HepG2 (cell line): ENCODE measurements around the gene HAS3. TPM values are rescaled to one million over a fixed set of nuclear protein-coding genes. Genes with fewer than 3 reads are reported as not detected.

Source experiments
- ATAC-seq: fragments of 200-7000 bp; cut with Tn5 transposase; 3 replicates; pipeline ENCODE4 v1.9.1; 2020; ENCODE audit warnings: mild to moderate bottlenecking, moderate library complexity
- BruUV-seq: library from RNA; stranded (reverse); fragments of 400-500 nt; replicated peaks from 2 replicates; lab custom pipeline; 2021; lab: Mats Ljungman, UMichigan
- CTCF ChIA-PET: fragments of 300-600 bp; formaldehyde crosslinking; extraction: SDS; loops from one replicate; lab custom pipeline; 2021; ENCODE audit warnings: low total read pairs, inconsistent platforms, low intra/inter-chr PET ratio; lab: Yijun Ruan, JAX
- POLR2A ChIA-PET: fragments of 350-600 bp; sonication (Branson Sonifier 250); formaldehyde crosslinking; loops from one replicate; lab custom pipeline; 2020; ENCODE audit warnings: antibody characterized with exemption, inconsistent platforms; lab: Yijun Ruan, JAX
- DNase-seq: peaks from one replicate; pipeline ENCODE4 v3.0.0-alpha.2; 2015; ENCODE audit warnings: low spot score
- FAIRE-seq: peaks from 3 replicates; lab custom pipeline; 2011; peaks lifted over from hg19 to GRCh38; lab: Jason Lieb, UNC
- H2AFZ ChIP-seq: one replicate; pipeline ENCODE4 v1.6.1; 2011; ENCODE audit warnings: low read length, inconsistent platforms
- H3K27ac ChIP-seq: fragments of 300-600 bp; 3 replicates; pipeline ENCODE4 v1.8.0; 2011; ENCODE audit warnings: mixed run types, mild to moderate bottlenecking, mixed read lengths, low read length, inconsistent platforms; ENCODE audit not compliant: insufficient read depth; ENCODE audit errors: extremely low read length
- H3K27me3 ChIP-seq, 2 experiments: fragments of 200-600 bp in 1 of 2; 2 replicates in 1 of 2; 3 replicates in 1 of 2; pipeline versions ENCODE4 v1.6.0 to v1.8.0; 2011; ENCODE audit warnings: low read length in 2 of 2, mild to moderate bottlenecking in 2 of 2, moderate library complexity in 2 of 2, inconsistent platforms in 1 of 2; ENCODE audit not compliant: insufficient read depth in 2 of 2, control insufficient read depth in 1 of 2
- H3K36me3 ChIP-seq, 2 experiments: fragments of 200-600 bp in 1 of 2; replicated peaks in 1 of 2; 2 replicates in 1 of 2; 3 replicates in 1 of 2; pipeline versions ENCODE4 v1.5.1 to v1.8.0; 2011; ENCODE audit warnings: low read length in 2 of 2, inconsistent platforms in 1 of 2; ENCODE audit not compliant: insufficient read depth in 2 of 2, control insufficient read depth in 1 of 2
- H3K4me1 ChIP-seq: 2 replicates; pipeline ENCODE4 v1.5.1; 2012; ENCODE audit warnings: low read length, inconsistent platforms; ENCODE audit not compliant: insufficient read depth
- H3K4me2 ChIP-seq: 2 replicates; pipeline ENCODE4 v1.6.0; 2011; ENCODE audit warnings: low read depth, low read length, inconsistent platforms
- H3K4me3 ChIP-seq, 3 experiments: fragments of 200-600 bp in 1 of 3; sonication (generic), shearing (Covaris generic) in 1 of 3; replicated peaks in 1 of 3; 2 replicates each; pipeline ENCODE4 v1.5.1; 2011 to 2016; ENCODE audit warnings: low read length in 3 of 3, inconsistent platforms in 2 of 3, low read depth in 2 of 3, mild to moderate bottlenecking in 2 of 3, control low read depth in 1 of 3, mixed read lengths in 1 of 3; ENCODE audit not compliant: insufficient read depth in 1 of 3
- H3K79me2 ChIP-seq: one replicate; pipeline ENCODE4 v1.6.1; 2011; ENCODE audit warnings: low read length, inconsistent platforms; ENCODE audit not compliant: insufficient read depth
- H3K9ac ChIP-seq: 2 replicates; pipeline ENCODE4 v1.6.0; 2011; ENCODE audit warnings: mild to moderate bottlenecking, low read depth, low read length, inconsistent platforms; ENCODE audit not compliant: insufficient read depth
- H3K9me3 ChIP-seq: 2 replicates; pipeline ENCODE4 v1.5.1; 2012; ENCODE audit warnings: mild to moderate bottlenecking, low read length
- H4K20me1 ChIP-seq: 2 replicates; pipeline ENCODE4 v1.6.0; 2011; ENCODE audit warnings: inconsistent platforms, mild to moderate bottlenecking, low read length, moderate library complexity; ENCODE audit not compliant: insufficient read depth
- AGO1 ChIP-seq: fragments of 200-400 bp; formaldehyde crosslinking; IDR thresholded peaks from 2 replicates; pipeline ENCODE4 v1.6.1; 2017; ENCODE audit warnings: mild to moderate bottlenecking, low read depth, low read length, moderate library complexity; ENCODE audit not compliant: poor library complexity, severe bottlenecking
- ARNTL ChIP-seq: sonication (generic); formaldehyde crosslinking; IDR thresholded peaks from 2 replicates; pipeline ENCODE4 v1.4.0; 2020; ENCODE audit warnings: mild to moderate bottlenecking, missing genetic modification reagents
- GTF2F1 ChIP-seq: fragments of 150-350 bp; IDR thresholded peaks from 2 replicates; pipeline ENCODE4 v1.6.1; 2014; ENCODE audit warnings: low read length
- MAFG ChIP-seq: sonication (generic); formaldehyde crosslinking; IDR thresholded peaks from 2 replicates; pipeline ENCODE4 v1.5.1; 2020; ENCODE audit warnings: mild to moderate bottlenecking, missing genetic modification reagents
- MED8 ChIP-seq: sonication (generic); formaldehyde crosslinking; IDR thresholded peaks from 2 replicates; pipeline ENCODE4 v1.8.1; 2023; ENCODE audit warnings: mild to moderate bottlenecking, missing genetic modification reagents; ENCODE audit not compliant: insufficient replicate concordance
- NR2F2 ChIP-seq: IDR thresholded peaks from 2 replicates; pipeline ENCODE4 v1.6.1; 2012; ENCODE audit warnings: low read depth, inconsistent platforms, borderline replicate concordance
- XRCC5 ChIP-seq: fragments of 200-400 bp; formaldehyde crosslinking; optimal IDR thresholded peaks from 2 replicates; pipeline ENCODE3; 2017; ENCODE audit warnings: mild to moderate bottlenecking, low read length
- ZNF597 ChIP-seq: sonication (generic); formaldehyde crosslinking; IDR thresholded peaks from 2 replicates; pipeline ENCODE4 v1.5.0; 2020; ENCODE audit warnings: missing genetic modification reagents
- ZNF713 ChIP-seq: sonication (generic); formaldehyde crosslinking; IDR thresholded peaks from 2 replicates; pipeline ENCODE4 v1.4.0; 2020; ENCODE audit warnings: mild to moderate bottlenecking, missing genetic modification reagents
- ZSCAN20 ChIP-seq: sonication (generic); formaldehyde crosslinking; IDR thresholded peaks from 2 replicates; pipeline ENCODE4 v1.4.0; 2020; ENCODE audit warnings: missing genetic modification reagents, mild to moderate bottlenecking, borderline replicate concordance
- ZSCAN30 ChIP-seq: sonication (generic); formaldehyde crosslinking; IDR thresholded peaks from 2 replicates; pipeline ENCODE4 v1.5.0; 2020; ENCODE audit warnings: mild to moderate bottlenecking, missing genetic modification reagents
- WGBS: methylation state at CpG from one replicate; pipeline ENCODE4 v1.1.6; 2017; ENCODE audit warnings: low lambda C conversion rate; 5-methylcytosine and 5-hydroxymethylcytosine counted together
- in situ Hi-C: cut with HindIII; loops from 2 replicates; pipeline ENCODE4 v1.10.0; 2017; ENCODE audit warnings: low pct_unique_long_range_greater_than_20kb; ENCODE audit not compliant: extremely low pct_ligation_motif_present
- intact Hi-C: fragments of 100-400 bp; cut with micrococcal nuclease; formaldehyde crosslinking; loops from one replicate; pipeline ENCODE4 v1.10.0; 2022; ENCODE audit not compliant: unreplicated experiment
- polyA plus RNA-seq, 8 experiments: library from polyadenylated mRNA; depleted of rRNA in 3 of 8; stranded (reverse) in 7 of 8; unstranded in 1 of 8; fragments of >200 nt; fragmentation: Illumina TruSeq in 4 of 8; extraction: Trizol in 4 of 8; gene quantifications; 2 replicates each; pipeline versions ENCODE4 v1.2.1 to v1.2.3, GENCODE V29; 2011 to 2016; ENCODE audit warnings: low read depth in 4 of 8, missing spikeins in 1 of 8, mixed read lengths in 1 of 8; ENCODE audit not compliant: insufficient read depth in 1 of 8
- total RNA-seq, 5 experiments: library from RNA; depleted of rRNA; stranded (reverse); fragments of >200 nt; fragmentation: Illumina TruSeq; extraction: Trizol; gene quantifications; 2 replicates each; pipeline ENCODE4 v1.2.3, GENCODE V29; 2016; ENCODE audit warnings: low read depth in 1 of 5
- TF ChIP-seq, protein P1 (sequence below): sonication (generic); formaldehyde crosslinking; IDR thresholded peaks from 2 replicates; pipeline ENCODE4 v1.9.0; 2021; ENCODE audit warnings: missing genetic modification reagents, mild to moderate bottlenecking, borderline replicate concordance

The HAS3 gene
- total and polyA plus RNA-seq, 2 of the 13 experiments (the other 11 are each of a cell fraction or from before 2014, with no cell fraction given): 0.04 to 0.30 TPM

- no peak for ATAC-seq
- TF ChIP-seq, protein P1, sequence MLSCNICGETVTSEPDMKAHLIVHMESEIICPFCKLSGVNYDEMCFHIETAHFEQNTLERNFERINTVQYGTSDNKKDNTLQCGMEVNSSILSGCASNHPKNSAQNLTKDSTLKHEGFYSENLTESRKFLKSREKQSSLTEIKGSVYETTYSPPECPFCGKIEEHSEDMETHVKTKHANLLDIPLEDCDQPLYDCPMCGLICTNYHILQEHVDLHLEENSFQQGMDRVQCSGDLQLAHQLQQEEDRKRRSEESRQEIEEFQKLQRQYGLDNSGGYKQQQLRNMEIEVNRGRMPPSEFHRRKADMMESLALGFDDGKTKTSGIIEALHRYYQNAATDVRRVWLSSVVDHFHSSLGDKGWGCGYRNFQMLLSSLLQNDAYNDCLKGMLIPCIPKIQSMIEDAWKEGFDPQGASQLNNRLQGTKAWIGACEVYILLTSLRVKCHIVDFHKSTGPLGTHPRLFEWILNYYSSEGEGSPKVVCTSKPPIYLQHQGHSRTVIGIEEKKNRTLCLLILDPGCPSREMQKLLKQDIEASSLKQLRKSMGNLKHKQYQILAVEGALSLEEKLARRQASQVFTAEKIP: no peak
- TF ChIP-seq MED8 (no peak), AGO1 (no peak), MAFG (CRISPR knock-in tag) (no peak), NR2F2 (no peak), ZNF597 (CRISPR knock-in tag) (no peak), ZSCAN20 (no peak), XRCC5 (no peak), GTF2F1 (no peak), ZNF713 (CRISPR knock-in tag) (no peak), ARNTL (CRISPR knock-in tag) (no peak), ZSCAN30 (CRISPR knock-in tag) (no peak)
- H3K4me1 ChIP-seq: no peaks in the 10 kb centered on the region
- H3K4me2 ChIP-seq: no peak overlapping the region
- no peak overlapping the region for H2AFZ ChIP-seq
- H3K79me2 ChIP-seq: no peaks in the 10 kb centered on the region
- WGBS: 92% methylated on average over 2 of the region's 2 CpGs
- H3K9ac ChIP-seq: no peak overlapping the region
- no peaks in the 10 kb centered on the region for H3K36me3 ChIP-seq
- no peaks in the 10 kb centered on the region for H3K27me3 ChIP-seq
- H3K27ac ChIP-seq: no peak overlapping the region
- ChIA-PET CTCF (interaction anchor here (0.6 kb wide), 1 partner anchor 81 kb away, joined by 3 read pairs; no protein-coding TSS in a partner anchor), POLR2A (no interaction called here)
- H4K20me1 ChIP-seq: no peaks in the 10 kb centered on the region
- no peak for FAIRE-seq
- H3K9me3 ChIP-seq: no peaks in the 10 kb centered on the region
- intact Hi-C loops (no loop called here), in situ Hi-C loops (no loop called here)
- DNase-seq: no peak
- BruUV-seq: no TSS peak
- no peak overlapping the region for H3K4me3 ChIP-seq
These were observed 41.2 kb upstream of the HAS3 start for GRCh38 chr16:69064124-69064763.
